GM19240 (cell line): ENCODE data around the gene SCN7A.
"Not testable (repeated sequence)": the region's sequence is repeated elsewhere in the genome, so short reads cannot be mapped to it uniquely, and the experiment has no call there.

ENCODE experiments used
- DNase-seq: peaks from one replicate; pipeline ENCODE4 v3.0.0; 2011; ENCODE audit warnings: low spot score; ENCODE audit not compliant: insufficient read length

SCN7A gene

DNA sequence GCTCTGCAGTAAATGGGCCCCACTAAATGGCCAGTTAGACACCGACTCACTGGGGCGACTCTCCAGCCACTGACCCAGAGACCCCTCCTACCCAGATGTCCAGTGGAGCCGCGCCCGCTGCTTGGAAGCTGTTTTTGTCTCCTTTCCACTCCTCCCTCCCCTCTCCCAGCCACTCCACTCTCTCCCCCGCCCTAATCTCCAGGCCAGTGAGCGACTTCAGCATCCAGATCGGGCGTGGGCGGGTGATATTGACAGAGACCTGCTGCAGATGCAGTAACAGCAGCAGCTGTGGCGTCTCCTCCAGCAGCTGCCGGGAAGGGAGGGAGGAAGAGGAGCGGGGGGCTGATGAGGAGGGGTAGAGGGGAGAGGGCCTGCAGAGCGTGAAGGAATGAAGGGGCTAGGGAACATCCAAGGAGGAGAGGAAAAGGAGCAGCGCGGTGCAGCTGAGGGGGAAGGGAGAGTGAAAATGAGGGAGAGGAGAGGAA lies at the start of gene SCN7A:
Gene SCN7A (minus strand): TSS at position 110 of the 485 bp plus-strand sequence. CDS start 16,553 bp downstream, outside the sequence.
- DNase-seq, result no peak

GRCh38 chr2:166539340-166540162 lies 45.5 kb upstream of the SCN7A start:
- no peak for DNase-seq

- DNase-seq, result no peak
Measured at GRCh38 chr2:166536111-166536510, 42.1 kb upstream of the SCN7A start.

DNA sequence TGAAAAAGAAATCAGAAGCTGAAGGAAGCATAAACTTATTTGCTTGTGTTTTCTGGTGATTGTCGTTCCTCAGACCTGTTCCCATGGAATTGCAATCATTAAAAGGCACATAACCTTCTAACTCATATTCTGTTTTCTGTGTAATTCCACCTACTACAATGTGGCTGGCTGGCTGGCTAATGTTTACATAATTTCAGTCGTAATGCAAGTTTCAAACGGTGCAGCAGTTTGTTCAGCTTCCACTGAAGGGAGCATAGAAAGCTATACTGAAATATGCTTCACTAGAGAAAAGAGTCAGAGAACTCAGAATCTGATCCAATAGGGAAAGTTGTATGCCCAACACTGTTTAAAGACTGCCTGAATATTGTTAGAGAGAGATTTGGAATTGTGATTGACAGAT lies 27.1 kb upstream of the SCN7A start:
- no peak for DNase-seq

DNA sequence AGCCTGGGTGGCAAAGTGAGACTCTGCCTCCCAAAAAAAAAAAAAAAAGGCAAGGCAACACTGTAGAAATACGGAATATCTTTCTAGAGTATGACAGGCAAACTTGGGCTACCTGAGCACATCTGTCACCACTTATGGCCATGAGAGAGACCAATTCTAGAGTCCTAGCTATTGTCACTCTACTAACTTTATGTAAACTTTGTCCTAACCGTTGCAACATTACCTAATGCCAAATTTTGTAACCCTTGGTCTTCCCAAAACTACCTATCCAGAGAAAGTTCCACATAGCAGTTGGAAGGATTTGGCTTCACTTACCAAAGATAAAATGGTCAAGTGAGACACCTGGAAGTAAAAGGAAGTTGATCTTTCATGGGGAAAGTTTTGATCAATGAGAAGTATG lies 26.6 kb upstream of the SCN7A start:
- DNase-seq, result no peak

DNA sequence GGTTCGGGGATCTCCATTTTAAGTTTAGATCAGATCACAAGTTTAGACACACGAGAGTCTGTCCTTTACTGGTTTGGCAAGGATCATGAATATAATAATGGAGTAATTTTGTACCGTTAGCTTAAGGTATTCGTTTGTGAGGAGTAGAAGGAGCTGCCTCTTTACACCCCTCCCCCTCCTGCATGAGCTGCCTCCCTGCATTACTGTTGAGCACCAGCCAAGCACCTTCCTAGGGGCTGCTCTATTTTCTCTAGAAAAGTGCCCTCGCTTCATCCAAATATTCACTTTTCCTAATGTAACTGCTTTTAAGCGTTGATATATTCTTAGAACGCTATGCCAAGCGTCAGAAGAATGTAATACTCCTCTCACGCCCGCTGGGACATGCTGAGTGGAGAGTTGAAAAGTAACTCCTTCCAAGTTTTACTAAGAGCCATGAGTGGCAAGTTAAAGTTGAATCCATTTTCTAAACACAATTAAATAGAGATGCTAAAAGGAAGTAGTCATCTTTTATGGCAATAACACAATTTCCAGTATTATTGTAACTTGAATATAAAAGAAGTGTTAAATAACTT lies 25.4 kb upstream of the SCN7A start:
- no peak for DNase-seq

DNA sequence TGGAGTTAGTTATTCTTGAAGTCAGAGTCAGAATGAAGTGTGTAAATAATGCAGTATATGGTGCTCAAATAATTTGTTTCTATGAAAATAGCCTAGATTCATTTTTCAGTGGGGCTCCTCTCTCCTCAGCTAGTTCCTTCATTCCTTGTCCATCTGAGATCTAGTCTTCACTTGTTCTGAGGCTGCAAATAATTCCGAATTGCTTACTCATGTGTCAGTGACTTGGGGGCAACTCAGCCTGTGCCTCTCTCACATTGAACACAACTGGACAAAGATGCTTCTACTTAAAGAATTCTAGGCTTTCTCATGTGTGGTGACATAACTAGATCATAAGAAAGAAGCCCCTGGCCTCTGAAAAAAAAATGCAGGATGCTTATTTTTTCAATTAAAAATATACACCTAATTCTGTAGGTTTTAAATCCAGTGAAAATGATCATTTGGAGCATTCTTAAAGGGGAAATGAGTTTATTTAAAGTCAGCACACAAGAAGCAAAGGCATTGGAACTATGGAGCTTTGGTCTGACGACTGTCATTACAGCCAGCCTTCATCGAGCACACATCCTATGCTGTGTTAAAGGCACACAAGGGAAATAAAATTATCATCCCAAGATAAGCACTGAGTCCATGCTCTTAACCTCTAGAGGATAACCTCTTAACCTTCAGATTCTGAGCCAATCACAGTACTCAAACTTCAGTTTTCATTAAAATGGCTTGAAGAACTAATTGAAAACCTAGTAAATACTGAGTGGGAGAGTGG lies 24.8 kb upstream of the SCN7A start:
- DNase-seq, result no peak

GRCh38 chr2:166517533-166518061 lies 23.5 kb upstream of the SCN7A start:
- DNase-seq, result no peak

GRCh38 chr2:166516712-166517303 lies 22.8 kb upstream of the SCN7A start:
- DNase-seq, result no peak

DNA sequence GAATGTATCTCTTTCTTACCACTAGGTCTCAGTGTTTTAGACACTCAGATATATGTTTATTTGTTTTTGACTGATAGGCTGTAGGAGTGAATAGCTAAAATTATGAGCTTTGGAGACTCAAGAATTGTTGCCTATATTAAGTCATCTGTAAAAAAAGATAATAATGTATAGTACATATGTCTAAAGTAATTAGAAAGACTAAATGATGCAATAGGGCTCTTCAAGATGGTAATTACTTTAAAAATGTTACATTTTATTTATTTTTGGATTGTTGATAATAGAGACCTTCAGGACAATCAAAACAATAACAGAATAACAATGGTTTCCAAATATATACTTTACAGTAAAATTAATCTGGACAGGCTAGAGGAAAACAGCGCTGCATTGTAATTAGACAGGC lies 19.9 kb upstream of the SCN7A start:
- DNase-seq, result no peak

- DNase-seq, result no peak
Measured at GRCh38 chr2:166499281-166499680, 5.2 kb upstream of the SCN7A start.

DNA sequence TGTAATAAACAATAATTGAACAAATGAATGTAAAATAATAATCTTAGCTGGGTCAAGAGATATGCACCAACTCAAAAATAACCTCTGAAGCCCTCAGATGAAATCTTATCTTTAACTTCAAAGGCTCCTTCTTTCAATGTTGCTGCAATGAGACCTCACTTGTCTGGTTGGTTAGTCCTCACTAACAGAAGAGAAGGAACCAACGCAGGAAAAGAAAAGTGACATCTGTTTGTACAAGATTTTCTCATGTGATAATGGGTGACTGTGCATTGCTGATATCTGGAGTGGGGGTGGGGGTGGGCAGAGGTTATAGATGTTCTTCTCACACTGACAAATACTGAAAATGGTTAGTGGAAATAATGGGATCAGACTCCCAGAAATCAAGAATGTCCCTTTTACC lies 2.6 kb downstream of the SCN7A start:
- no peak for DNase-seq

GRCh38 chr2:166487171-166487570 lies 6.9 kb downstream of the SCN7A start:
- no peak for DNase-seq

- no peak for DNase-seq
Measured at GRCh38 chr2:166485558-166486178, 8.4 kb downstream of the SCN7A start.

DNA sequence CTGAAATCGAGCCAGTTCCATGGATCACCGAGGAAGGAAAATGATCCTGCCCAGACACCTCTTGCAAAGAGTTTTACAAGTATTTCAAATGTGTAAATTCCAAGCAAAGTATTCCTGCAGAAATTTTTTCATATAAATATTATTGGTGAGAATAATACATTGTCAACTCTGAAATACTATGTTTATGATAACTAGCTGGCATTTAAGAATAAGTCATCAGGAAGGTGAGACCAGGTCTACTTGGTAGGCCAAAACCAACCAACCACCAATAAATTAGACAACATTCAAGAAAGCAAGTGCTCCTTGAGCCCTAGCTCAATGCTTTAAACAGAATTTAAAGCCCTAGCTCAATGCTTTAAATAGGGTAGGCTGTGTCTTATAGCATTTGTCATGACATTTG lies 21.7 kb downstream of the SCN7A start:
- DNase-seq, result no peak

GRCh38 chr2:166468124-166469024 lies 25.7 kb downstream of the SCN7A start:
- no peak for DNase-seq

- no peak for DNase-seq
Measured at GRCh38 chr2:166464187-166464586, 29.9 kb downstream of the SCN7A start.

GRCh38 chr2:166463640-166464039 lies 30.4 kb downstream of the SCN7A start:
- no peak for DNase-seq

DNA sequence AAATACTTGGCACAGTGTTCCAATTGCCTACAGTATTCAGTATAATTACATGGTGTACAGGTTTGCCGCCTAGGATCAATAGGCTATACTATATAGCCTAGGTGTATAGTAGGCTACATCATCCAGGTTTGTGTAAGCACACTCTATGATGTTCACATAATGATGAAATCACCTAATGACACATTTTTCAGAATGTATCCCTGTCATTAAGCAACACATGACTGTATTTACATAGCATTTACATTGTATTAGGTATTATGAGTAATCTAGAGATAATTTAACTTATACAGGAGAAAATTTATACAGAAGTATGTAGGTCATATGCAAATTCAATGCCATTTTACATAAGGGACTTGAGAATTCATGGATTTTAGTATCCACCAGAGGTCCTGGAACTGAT lies 35.4 kb downstream of the SCN7A start:
- no peak for DNase-seq

- not testable (repeated sequence) for DNase-seq
Measured at GRCh38 chr2:166455823-166456222, 38.2 kb downstream of the SCN7A start.
